ENCODE data around the gene CADM1. TPM values are rescaled to one million over a fixed set of nuclear protein-coding genes. Genes with fewer than 3 reads are reported as not detected.

The CADM1 gene
- total and polyA plus RNA-seq, 5 donors from 2014 or later, result 3.6 to 11.3 (median 6.9) TPM

- Histone ChIP-seq H3K4me1 (ENCODE audit: control insufficient read depth, insufficient read depth, low read length, poor library complexity, severe bottlenecking) (no peaks in the 10 kb centered on the region), H3K4me3 (ENCODE audit: low read depth, low read length) (no peak overlapping the region), H3K27me3 (ENCODE audit: control insufficient read depth, insufficient read depth, low read length) (peaks cover 2% of the 10 kb centered on the region), H3K36me3 (ENCODE audit: control insufficient read depth, insufficient read depth, low read length) (no peaks in the 10 kb centered on the region), H3K9me3 (ENCODE audit: control insufficient read depth in 2 of 2, low read length in 2 of 2) (no peaks in the 10 kb centered on the region), H3K27ac (ENCODE audit: insufficient read depth, low read length, poor library complexity, severe bottlenecking) (no peak overlapping the region)
- H3K36me3 Mint-ChIP-seq, result no peaks in the 10 kb centered on the region
- H3K4me1 Mint-ChIP-seq, result no peaks in the 10 kb centered on the region
- ATAC-seq (ENCODE audit: low read depth in 2 of 2), result no peak
- H3K27me3 Mint-ChIP-seq, result peaks cover 14% of the 10 kb centered on the region
- H3K9me3 Mint-ChIP-seq, result peaks cover 0 to 3% (median 0%) of the 10 kb centered on the region in 7 donors
- no peak overlapping the region for H3K27ac Mint-ChIP-seq
- H3K4me3 Mint-ChIP-seq, result no peak overlapping the region
- DNase-seq, result no peak
Measured at GRCh38 chr11:115389790-115390189, 114.4 kb downstream of the CADM1 start.

- H3K27me3 Mint-ChIP-seq, result peaks cover 11% of the 10 kb centered on the region
- no peaks in the 10 kb centered on the region for H3K36me3 Mint-ChIP-seq
- Histone ChIP-seq H3K4me1 (ENCODE audit: control insufficient read depth, insufficient read depth, low read length, poor library complexity, severe bottlenecking) (no peaks in the 10 kb centered on the region), H3K4me3 (ENCODE audit: low read depth, low read length) (no peak overlapping the region), H3K9me3 (ENCODE audit: control insufficient read depth in 2 of 2, low read length in 2 of 2) (no peaks in the 10 kb centered on the region), H3K27ac (ENCODE audit: insufficient read depth, low read length, poor library complexity, severe bottlenecking) (no peak overlapping the region), H3K27me3 (ENCODE audit: control insufficient read depth, insufficient read depth, low read length) (peaks cover 2% of the 10 kb centered on the region), H3K36me3 (ENCODE audit: control insufficient read depth, insufficient read depth, low read length) (no peaks in the 10 kb centered on the region)
- no peak for DNase-seq
- peaks cover 0 to 3% (median 0%) of the 10 kb centered on the region in 7 donors for H3K9me3 Mint-ChIP-seq
- H3K27ac Mint-ChIP-seq, result no peak overlapping the region
- peaks cover 0 to 4% (median 0%) of the 10 kb centered on the region in 4 donors for H3K4me1 Mint-ChIP-seq
- no peak for ATAC-seq (ENCODE audit: low read depth in 2 of 2)
- H3K4me3 Mint-ChIP-seq, result no peak overlapping the region
Measured at GRCh38 chr11:115385226-115385625, 119.0 kb downstream of the CADM1 start.

- H3K4me3 ChIP-seq (ENCODE audit: low read depth, low read length), result no peak overlapping the region
- H3K9me3 Mint-ChIP-seq, result peaks cover 0 to 3% (median 0%) of the 10 kb centered on the region in 7 donors
- no peak overlapping the region for H3K27ac ChIP-seq (ENCODE audit: insufficient read depth, low read length, poor library complexity, severe bottlenecking)
- H3K36me3 Mint-ChIP-seq, result no peaks in the 10 kb centered on the region
- H3K4me3 Mint-ChIP-seq, result no peak overlapping the region
- H3K27me3 Mint-ChIP-seq, result peaks cover 16% of the 10 kb centered on the region
- peaks cover 0 to 10% (median 1%) of the 10 kb centered on the region in 4 donors for H3K4me1 Mint-ChIP-seq
- peaks cover 2% of the 10 kb centered on the region for H3K27me3 ChIP-seq (ENCODE audit: control insufficient read depth, insufficient read depth, low read length)
- H3K4me1 ChIP-seq (ENCODE audit: control insufficient read depth, insufficient read depth, low read length, poor library complexity, severe bottlenecking), result no peaks in the 10 kb centered on the region
- no peak overlapping the region for H3K27ac Mint-ChIP-seq
- H3K9me3 ChIP-seq (ENCODE audit: control insufficient read depth in 2 of 2, low read length in 2 of 2), result no peaks in the 10 kb centered on the region
- no peaks in the 10 kb centered on the region for H3K36me3 ChIP-seq (ENCODE audit: control insufficient read depth, insufficient read depth, low read length)
- ATAC-seq (ENCODE audit: low read depth in 2 of 2), result no peak
- DNase-seq, result no peak
Measured at GRCh38 chr11:115384236-115384635, 120.0 kb downstream of the CADM1 start.

- no peaks in the 10 kb centered on the region for H3K9me3 ChIP-seq (ENCODE audit: control insufficient read depth in 2 of 2, low read length in 2 of 2)
- peaks cover 0 to 10% (median 1%) of the 10 kb centered on the region in 4 donors for H3K4me1 Mint-ChIP-seq
- H3K27ac Mint-ChIP-seq, result no peak overlapping the region
- H3K4me1 ChIP-seq (ENCODE audit: control insufficient read depth, insufficient read depth, low read length, poor library complexity, severe bottlenecking), result no peaks in the 10 kb centered on the region
- peaks cover 2% of the 10 kb centered on the region for H3K27me3 ChIP-seq (ENCODE audit: control insufficient read depth, insufficient read depth, low read length)
- H3K4me3 ChIP-seq (ENCODE audit: low read depth, low read length), result no peak overlapping the region
- DNase-seq (no peak), ATAC-seq (ENCODE audit: low read depth in 2 of 2) (no peak)
- no peaks in the 10 kb centered on the region for H3K36me3 Mint-ChIP-seq
- H3K27ac ChIP-seq (ENCODE audit: insufficient read depth, low read length, poor library complexity, severe bottlenecking), result no peak overlapping the region
- peaks cover 0 to 3% (median 0%) of the 10 kb centered on the region in 7 donors for H3K9me3 Mint-ChIP-seq
- peaks cover 10% of the 10 kb centered on the region for H3K27me3 Mint-ChIP-seq
- no peaks in the 10 kb centered on the region for H3K36me3 ChIP-seq (ENCODE audit: control insufficient read depth, insufficient read depth, low read length)
- H3K4me3 Mint-ChIP-seq, result no peak overlapping the region
Measured at GRCh38 chr11:115383431-115383830, 120.8 kb downstream of the CADM1 start.

- Histone ChIP-seq H3K4me1 (ENCODE audit: control insufficient read depth, insufficient read depth, low read length, poor library complexity, severe bottlenecking) (no peaks in the 10 kb centered on the region), H3K9me3 (ENCODE audit: control insufficient read depth in 2 of 2, low read length in 2 of 2) (no peaks in the 10 kb centered on the region), H3K27me3 (ENCODE audit: control insufficient read depth, insufficient read depth, low read length) (no peaks in the 10 kb centered on the region), H3K36me3 (ENCODE audit: control insufficient read depth, insufficient read depth, low read length) (no peaks in the 10 kb centered on the region), H3K27ac (ENCODE audit: insufficient read depth, low read length, poor library complexity, severe bottlenecking) (no peak overlapping the region), H3K4me3 (ENCODE audit: low read depth, low read length) (no peak overlapping the region)
- H3K27me3 Mint-ChIP-seq, result peaks cover 10% of the 10 kb centered on the region
- peaks cover 0 to 3% (median 0%) of the 10 kb centered on the region in 7 donors for H3K9me3 Mint-ChIP-seq
- DNase-seq (no peak), ATAC-seq (ENCODE audit: low read depth in 2 of 2) (no peak)
- H3K36me3 Mint-ChIP-seq, result no peaks in the 10 kb centered on the region
- peaks cover 0 to 10% (median 1%) of the 10 kb centered on the region in 4 donors for H3K4me1 Mint-ChIP-seq
- H3K27ac Mint-ChIP-seq, result no peak overlapping the region
- H3K4me3 Mint-ChIP-seq, result no peak overlapping the region
Measured at GRCh38 chr11:115379528-115379927, 124.7 kb downstream of the CADM1 start.

- Histone ChIP-seq H3K9me3 (ENCODE audit: control insufficient read depth in 2 of 2, low read length in 2 of 2) (no peaks in the 10 kb centered on the region), H3K4me1 (ENCODE audit: control insufficient read depth, insufficient read depth, low read length, poor library complexity, severe bottlenecking) (no peaks in the 10 kb centered on the region), H3K27me3 (ENCODE audit: control insufficient read depth, insufficient read depth, low read length) (no peaks in the 10 kb centered on the region), H3K4me3 (ENCODE audit: low read depth, low read length) (no peak overlapping the region), H3K27ac (ENCODE audit: insufficient read depth, low read length, poor library complexity, severe bottlenecking) (no peak overlapping the region), H3K36me3 (ENCODE audit: control insufficient read depth, insufficient read depth, low read length) (no peaks in the 10 kb centered on the region)
- no peak overlapping the region for H3K27ac Mint-ChIP-seq
- ATAC-seq (ENCODE audit: low read depth in 2 of 2) (no peak), DNase-seq (no peak)
- peaks cover 0 to 2% (median 0%) of the 10 kb centered on the region in 7 donors for H3K9me3 Mint-ChIP-seq
- H3K4me3 Mint-ChIP-seq, result no peak overlapping the region
- H3K27me3 Mint-ChIP-seq, result peaks cover 15% of the 10 kb centered on the region
- no peaks in the 10 kb centered on the region for H3K36me3 Mint-ChIP-seq
- H3K4me1 Mint-ChIP-seq, result peaks cover 0 to 10% (median 1%) of the 10 kb centered on the region in 4 donors
Measured at GRCh38 chr11:115378557-115378956, 125.7 kb downstream of the CADM1 start.

- no peak overlapping the region for H3K27ac Mint-ChIP-seq
- Histone ChIP-seq H3K4me1 (ENCODE audit: control insufficient read depth, insufficient read depth, low read length, poor library complexity, severe bottlenecking) (no peaks in the 10 kb centered on the region), H3K27me3 (ENCODE audit: control insufficient read depth, insufficient read depth, low read length) (no peaks in the 10 kb centered on the region), H3K36me3 (ENCODE audit: control insufficient read depth, insufficient read depth, low read length) (no peaks in the 10 kb centered on the region), H3K9me3 (ENCODE audit: control insufficient read depth in 2 of 2, low read length in 2 of 2) (no peaks in the 10 kb centered on the region), H3K27ac (ENCODE audit: insufficient read depth, low read length, poor library complexity, severe bottlenecking) (no peak overlapping the region), H3K4me3 (ENCODE audit: low read depth, low read length) (no peak overlapping the region)
- no peaks in the 10 kb centered on the region for H3K36me3 Mint-ChIP-seq
- peaks cover 15% of the 10 kb centered on the region for H3K27me3 Mint-ChIP-seq
- ATAC-seq (ENCODE audit: low read depth in 2 of 2) (no peak), DNase-seq (no peak)
- peaks cover 0 to 2% (median 0%) of the 10 kb centered on the region in 7 donors for H3K9me3 Mint-ChIP-seq
- H3K4me1 Mint-ChIP-seq, result peaks cover 0 to 10% (median 1%) of the 10 kb centered on the region in 4 donors
- no peak overlapping the region for H3K4me3 Mint-ChIP-seq
Measured at GRCh38 chr11:115377882-115378296, 126.3 kb downstream of the CADM1 start.

- Histone ChIP-seq H3K4me3 (ENCODE audit: low read depth, low read length) (no peak overlapping the region), H3K4me1 (ENCODE audit: control insufficient read depth, insufficient read depth, low read length, poor library complexity, severe bottlenecking) (no peaks in the 10 kb centered on the region), H3K27me3 (ENCODE audit: control insufficient read depth, insufficient read depth, low read length) (peaks cover 2% of the 10 kb centered on the region), H3K9me3 (ENCODE audit: control insufficient read depth in 2 of 2, low read length in 2 of 2) (no peaks in the 10 kb centered on the region), H3K27ac (ENCODE audit: insufficient read depth, low read length, poor library complexity, severe bottlenecking) (no peak overlapping the region), H3K36me3 (ENCODE audit: control insufficient read depth, insufficient read depth, low read length) (no peaks in the 10 kb centered on the region)
- no peak for DNase-seq
- Mint-ChIP-seq H3K9me3 (peaks cover 0 to 1% (median 1%) of the 10 kb centered on the region in 7 donors), H3K36me3 (no peaks in the 10 kb centered on the region), H3K4me3 (no peak overlapping the region), H3K4me1 (peaks cover 0 to 4% (median 0%) of the 10 kb centered on the region in 4 donors), H3K27ac (no peak overlapping the region), H3K27me3 (peaks cover 24% of the 10 kb centered on the region)
- ATAC-seq (ENCODE audit: low read depth in 2 of 2), result no peak
Measured at GRCh38 chr11:115368616-115369015, 135.6 kb downstream of the CADM1 start.

Measured in CD4-positive, CD25-positive, alpha-beta regulatory T cell (primary cell).